H1 (cell line): Measurements from ENCODE around the gene SEMA6A. TPM values are rescaled to one million over a fixed set of nuclear protein-coding genes. Genes with fewer than 3 reads are reported as not detected.

Experiments
- CTCF ChIA-PET: fragments of 300-600 bp; sonication (Branson Sonifier 250); formaldehyde crosslinking; loops from one replicate; lab custom pipeline; 2021; ENCODE audit not compliant: partially characterized antibody; lab: Charles Lee
- POLR2A ChIA-PET: fragments of 300-600 bp; sonication (Branson Sonifier 250); formaldehyde crosslinking; loops from one replicate; lab custom pipeline; 2021; ENCODE audit warnings: inconsistent platforms; ENCODE audit not compliant: partially characterized antibody; lab: Charles Lee
- DNase-seq, 2 experiments: peaks; one replicate each; pipeline versions ENCODE4 v3.0.0 to v3.0.0-alpha.2; 2010 to 2022; ENCODE audit warnings: low spot score in 2 of 2, low read depth in 1 of 2, mixed read lengths in 1 of 2
- FAIRE-seq: peaks from 2 replicates; lab custom pipeline; 2011; peaks lifted over from hg19 to GRCh38; lab: Jason Lieb, UNC
- H2AFZ ChIP-seq: 2 replicates; pipeline ENCODE4 v1.8.1; 2012; ENCODE audit warnings: low read length, inconsistent platforms
- H2AK5ac ChIP-seq: 2 replicates; pipeline ENCODE4 v1.6.1; 2013; ENCODE audit warnings: low read depth, low read length
- H2BK120ac ChIP-seq: replicated peaks from 2 replicates; pipeline ENCODE3; 2013; ENCODE audit warnings: low read depth, low read length, inconsistent platforms
- H2BK12ac ChIP-seq: 2 replicates; pipeline ENCODE4 v1.6.1; 2013; ENCODE audit warnings: low read depth, low read length
- H2BK15ac ChIP-seq: 2 replicates; pipeline ENCODE4 v1.6.1; 2013; ENCODE audit warnings: low read length
- H2BK20ac ChIP-seq: 2 replicates; pipeline ENCODE4 v1.6.1; 2013; ENCODE audit warnings: low read length
- H2BK5ac ChIP-seq: 2 replicates; pipeline ENCODE4 v1.6.1; 2013; ENCODE audit warnings: low read depth, low read length
- H3K14ac ChIP-seq: 2 replicates; pipeline ENCODE4 v1.6.1; 2013; ENCODE audit warnings: inconsistent platforms; ENCODE audit not compliant: insufficient read length
- H3K18ac ChIP-seq: 2 replicates; pipeline ENCODE4 v1.6.1; 2013; ENCODE audit warnings: low read length; ENCODE audit errors: extremely low read depth
- H3K23ac ChIP-seq: 2 replicates; pipeline ENCODE4 v1.6.1; 2013; ENCODE audit warnings: inconsistent platforms; ENCODE audit not compliant: insufficient read length
- H3K23me2 ChIP-seq: 2 replicates; pipeline ENCODE4 v1.6.1; 2013; ENCODE audit warnings: low read depth, low read length
- H3K27ac ChIP-seq: 2 replicates; pipeline ENCODE4 v1.6.1; 2011; ENCODE audit warnings: low read depth, low read length, inconsistent platforms
- H3K27me3 ChIP-seq, 4 experiments: replicated peaks in 1 of 4; 1 replicate in 1 of 4; 2 replicates in 3 of 4; pipeline versions ENCODE4 v1.6.1 to v1.8.1; 2011 to 2013; ENCODE audit warnings: low read length in 3 of 4, mild to moderate bottlenecking in 3 of 4, inconsistent platforms in 2 of 4, mixed read lengths in 2 of 4, moderate library complexity in 1 of 4; ENCODE audit not compliant: control insufficient read depth in 3 of 4, insufficient read depth in 3 of 4; ENCODE audit errors: extremely low read depth in 1 of 4
- H3K36me3 ChIP-seq, 4 experiments: 2 replicates each; pipeline versions ENCODE4 v1.6.1 to v1.8.1; 2011 to 2013; ENCODE audit warnings: mild to moderate bottlenecking in 4 of 4, low read length in 3 of 4, moderate library complexity in 2 of 4, control low read depth in 1 of 4, inconsistent platforms in 1 of 4; ENCODE audit not compliant: insufficient read depth in 4 of 4, control insufficient read depth in 2 of 4
- H3K4ac ChIP-seq: replicated peaks from 2 replicates; pipeline ENCODE3; 2013; ENCODE audit warnings: low read length, low read depth, mixed read lengths, inconsistent platforms; ENCODE audit not compliant: insufficient read length
- H3K4me1 ChIP-seq, 4 experiments: replicated peaks in 1 of 4; 1 replicate in 1 of 4; 2 replicates in 3 of 4; pipeline versions ENCODE4 v1.6.1 to v1.8.1; 2011 to 2013; ENCODE audit warnings: low read length in 3 of 4, inconsistent platforms in 2 of 4, mixed read lengths in 1 of 4; ENCODE audit not compliant: insufficient read depth in 4 of 4, control insufficient read depth in 3 of 4
- H3K4me2 ChIP-seq, 2 experiments: 2 replicates each; pipeline versions ENCODE4 v1.6.1 to v1.8.1; 2011 to 2013; ENCODE audit warnings: low read depth in 2 of 2, low read length in 2 of 2, control low read depth in 1 of 2, inconsistent platforms in 1 of 2, mild to moderate bottlenecking in 1 of 2; ENCODE audit not compliant: insufficient read depth in 1 of 2
- H3K4me3 ChIP-seq, 4 experiments: fragments of 200-600, 300-600 bp in 1 of 4; sonication (generic), shearing (Covaris generic), sonication (Bioruptor Twin) in 1 of 4; 2 replicates each; pipeline versions ENCODE4 v1.5.1 to v1.8.1; 2011 to 2016; ENCODE audit warnings: low read length in 4 of 4, low read depth in 3 of 4, control low read depth in 2 of 4, inconsistent platforms in 2 of 4, mild to moderate bottlenecking in 2 of 4, mixed read lengths in 1 of 4, moderate library complexity in 1 of 4; ENCODE audit not compliant: insufficient read depth in 2 of 4; ENCODE audit errors: extremely low read depth in 1 of 4
- H3K56ac ChIP-seq: replicated peaks from 2 replicates; pipeline ENCODE3; 2013; ENCODE audit warnings: low read depth, mild to moderate bottlenecking, mixed read lengths, low read length, inconsistent platforms; ENCODE audit not compliant: insufficient read length
- H3K79me1 ChIP-seq: 2 replicates; pipeline ENCODE4 v1.6.1; 2013; ENCODE audit warnings: low read depth, low read length, control low read depth
- H3K79me2 ChIP-seq, 2 experiments: 2 replicates each; pipeline versions ENCODE4 v1.6.1 to v1.8.1; 2012 to 2013; ENCODE audit warnings: low read length in 2 of 2, mild to moderate bottlenecking in 2 of 2, inconsistent platforms in 1 of 2; ENCODE audit not compliant: insufficient read depth in 2 of 2, control insufficient read depth in 1 of 2
- H3K9ac ChIP-seq, 4 experiments: replicated peaks in 1 of 4; 1 replicate in 1 of 4; 2 replicates in 3 of 4; pipeline versions ENCODE4 v1.6.1 to v1.8.1; 2011 to 2013; ENCODE audit warnings: low read depth in 3 of 4, low read length in 3 of 4, control low read depth in 2 of 4, mild to moderate bottlenecking in 2 of 4, moderate library complexity in 2 of 4, inconsistent platforms in 1 of 4; ENCODE audit errors: extremely low read depth in 1 of 4
- H3K9me3 ChIP-seq, 2 experiments: 2 replicates each; pipeline versions ENCODE4 v1.6.1 to v1.8.1; 2012 to 2013; ENCODE audit warnings: mild to moderate bottlenecking in 2 of 2, moderate library complexity in 2 of 2, control low read depth in 1 of 2, inconsistent platforms in 1 of 2, low read depth in 1 of 2, low read length in 1 of 2, mixed read lengths in 1 of 2; ENCODE audit not compliant: insufficient read depth in 2 of 2
- H4K20me1 ChIP-seq, 2 experiments: replicated peaks in 1 of 2; 2 replicates each; pipeline versions ENCODE3 to v1.8.1; 2011 to 2013; ENCODE audit warnings: inconsistent platforms in 2 of 2, low read length in 2 of 2, mild to moderate bottlenecking in 1 of 2; ENCODE audit not compliant: insufficient read depth in 2 of 2, control insufficient read depth in 1 of 2
- H4K5ac ChIP-seq: 2 replicates; pipeline ENCODE4 v1.6.1; 2013; ENCODE audit warnings: low read length, low read depth, mixed read lengths, inconsistent platforms; ENCODE audit not compliant: insufficient read length
- H4K8ac ChIP-seq: 2 replicates; pipeline ENCODE4 v1.8.0; 2013; ENCODE audit warnings: mild to moderate bottlenecking, moderate library complexity, low read length, inconsistent platforms; ENCODE audit not compliant: insufficient read depth; ENCODE audit errors: extremely low read depth
- H4K91ac ChIP-seq: replicated peaks from 2 replicates; pipeline ENCODE3; 2013; ENCODE audit warnings: low read length, mixed read lengths, inconsistent platforms; ENCODE audit not compliant: insufficient read length
- ASH2L ChIP-seq: fragments of 200-600, 300-600 bp; sonication (generic); IDR thresholded peaks from one replicate; pipeline ENCODE4 v1.7.1; 2017; ENCODE audit warnings: low read length
- CHD1 ChIP-seq: IDR thresholded peaks from 2 replicates; pipeline ENCODE4 v1.6.1; 2012; ENCODE audit warnings: low read depth, low read length, improper control_type of control experiment
- CHD2 ChIP-seq: IDR thresholded peaks from 2 replicates; pipeline ENCODE4 v1.6.1; 2012; ENCODE audit warnings: low read length, improper control_type of control experiment
- EP300 ChIP-seq, 2 experiments: IDR thresholded peaks; 1 replicate in 1 of 2; 2 replicates in 1 of 2; pipeline ENCODE4 v1.6.1; 2011 to 2012; ENCODE audit warnings: low read depth in 2 of 2, low read length in 2 of 2, mild to moderate bottlenecking in 2 of 2, borderline replicate concordance in 1 of 2, inconsistent platforms in 1 of 2, moderate library complexity in 1 of 2
- GABPA ChIP-seq: IDR thresholded peaks from 2 replicates; pipeline ENCODE4 v1.6.1; 2011; ENCODE audit warnings: mild to moderate bottlenecking, low read length, moderate library complexity, borderline replicate concordance; ENCODE audit not compliant: insufficient read depth
- HDAC6 ChIP-seq: IDR thresholded peaks from one replicate; pipeline ENCODE4 v1.7.1; 2012; ENCODE audit warnings: low read depth, mild to moderate bottlenecking, inconsistent platforms, low read length, moderate library complexity
- KDM5A ChIP-seq: fragments of 200-600 bp; IDR thresholded peaks from 2 replicates; pipeline ENCODE4 v1.7.1; 2012; ENCODE audit warnings: mild to moderate bottlenecking, low read length, inconsistent platforms, mixed read lengths
- POLR2A ChIP-seq, 2 experiments: IDR thresholded peaks; 1 replicate in 1 of 2; 2 replicates in 1 of 2; pipeline ENCODE4 v1.6.1; 2011; ENCODE audit warnings: low read depth in 2 of 2, low read length in 2 of 2, mild to moderate bottlenecking in 2 of 2; ENCODE audit errors: control extremely low read depth in 1 of 2
- POU5F1 ChIP-seq: IDR thresholded peaks from 2 replicates; pipeline ENCODE4 v1.6.1; 2011; ENCODE audit warnings: low read depth, mild to moderate bottlenecking, low read length, moderate library complexity
- RBBP5 ChIP-seq: IDR thresholded peaks from 2 replicates; pipeline ENCODE4 v1.7.1; 2012; ENCODE audit warnings: low read depth, mild to moderate bottlenecking, inconsistent platforms, low read length, moderate library complexity, borderline replicate concordance
- SRF ChIP-seq: IDR thresholded peaks from 2 replicates; pipeline ENCODE4 v1.6.1; 2011; ENCODE audit warnings: mild to moderate bottlenecking, low read depth, low read length, moderate library complexity
- SUZ12 ChIP-seq: fragments of 200-600 bp; sonication (generic); IDR thresholded peaks from 2 replicates; pipeline ENCODE4 v1.6.1; 2012; ENCODE audit warnings: mild to moderate bottlenecking, inconsistent platforms, low read length, moderate library complexity, mixed read lengths
- TAF1 ChIP-seq: IDR thresholded peaks from 2 replicates; pipeline ENCODE4 v1.6.1; 2011; ENCODE audit warnings: mild to moderate bottlenecking, low read depth, low read length
- WGBS, 2 experiments: shearing (Covaris generic) in 1 of 2; methylation state at CpG; one replicate each; pipeline versions ENCODE4 v1.1.6 to v1.1.7; 2013 to 2015; ENCODE audit warnings: low lambda C conversion rate in 2 of 2, mixed read lengths in 2 of 2, inconsistent platforms in 1 of 2, low coverage in 1 of 2, missing lambda C conversion rate in 1 of 2; ENCODE audit not compliant: insufficient replicate concordance in 2 of 2, insufficient coverage in 1 of 2, insufficient read length in 1 of 2; ENCODE audit errors: extremely low coverage in 1 of 2, missing lambda C conversion rate in 1 of 2; 5-methylcytosine and 5-hydroxymethylcytosine counted together
- polyA plus RNA-seq, 7 experiments: library from polyadenylated mRNA; depleted of rRNA in 3 of 7; stranded (reverse) in 5 of 7; unstranded in 2 of 7; fragments of >200 nt in 5 of 7; fragments of 200-250 nt in 2 of 7; gene quantifications; 1 replicate in 5 of 7; 2 replicates in 1 of 7; 4 replicates in 1 of 7; pipeline versions ENCODE4 v1.2.1 to v1.2.3, GENCODE V29; 2011 to 2013; ENCODE audit warnings: missing spikeins in 2 of 7, mixed read lengths in 2 of 7
- total RNA-seq: library from RNA; stranded (reverse); fragmentation: NEBNext Ultra II Directional; extraction: Animal tissue kit (Norgen Biotek cat#: 25700); gene quantifications from 2 replicates; pipeline ENCODE4 v1.2.1, GENCODE V29; 2021
- TF ChIP-seq, protein P1 (sequence below): IDR thresholded peaks from 2 replicates; pipeline ENCODE4 v1.6.1; 2012; ENCODE audit warnings: inconsistent platforms
- TF ChIP-seq, protein P2 (sequence below): IDR thresholded peaks from 2 replicates; pipeline ENCODE4 v1.6.1; 2012; ENCODE audit warnings: inconsistent platforms

SEMA6A gene
- total and polyA plus RNA-seq, 2 of the 8 experiments (the other 6 are each of a cell fraction or from before 2014, with no cell fraction given): 78.3 to 277 TPM

DNA sequence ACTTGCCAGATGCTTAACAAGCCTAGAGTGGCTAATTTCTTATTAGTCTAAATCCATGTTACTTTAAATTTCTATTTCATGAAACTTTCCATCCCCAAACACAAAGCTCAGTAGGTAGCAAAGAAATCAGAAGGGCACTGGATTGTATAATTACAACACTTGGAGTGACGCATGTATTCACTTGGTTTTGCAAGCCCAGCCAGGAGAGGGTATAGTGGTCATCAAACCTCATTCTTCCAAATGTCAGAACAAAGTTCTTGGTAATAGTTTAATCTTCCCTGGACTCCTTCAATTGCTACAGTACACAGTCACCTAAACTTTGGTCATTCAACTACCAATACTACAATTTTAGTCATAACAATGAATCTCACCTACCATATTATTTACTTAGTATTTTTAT lies 112.1 kb downstream of the SEMA6A start:
- FAIRE-seq (no peak), DNase-seq (no peak)
- no peak overlapping the region for H3K27ac ChIP-seq
- peaks cover 18 to 97% (median 34%) of the 10 kb centered on the region in 4 experiments for H3K36me3 ChIP-seq
- no peak overlapping the region for H3K4ac ChIP-seq
- no peaks in the 10 kb centered on the region for H3K27me3 ChIP-seq
- peaks cover 0 to 2% (median 0%) of the 10 kb centered on the region in 4 experiments; a peak in 2 of 7 replicates for H3K4me1 ChIP-seq
- no peak overlapping the region for H3K14ac ChIP-seq
- 89% methylated on average over 1 of the region's 1 CpG; no CpG with 5 or more reads in 1 of the 2 experiments for WGBS, 2 experiments
- H2BK5ac ChIP-seq: no peak overlapping the region
- H3K79me2 ChIP-seq: no peaks in the 10 kb centered on the region
- no peak overlapping the region for H2AK5ac ChIP-seq
- no peak overlapping the region for H2BK15ac ChIP-seq
- H4K8ac ChIP-seq: no peak overlapping the region
- no peaks in the 10 kb centered on the region for H3K9me3 ChIP-seq
- ChIA-PET CTCF (no interaction called here), POLR2A (no interaction called here)
- H3K18ac ChIP-seq: no peak overlapping the region
- no peak overlapping the region for H2BK12ac ChIP-seq
- H2BK20ac ChIP-seq: no peak overlapping the region
- no peak overlapping the region for H3K56ac ChIP-seq
- no peak overlapping the region for H3K9ac ChIP-seq
- H3K79me1 ChIP-seq: 0 out of 2 replicates have a peak, but pooled peaks cover 3% of the 10 kb centered on the region
- no peak overlapping the region for H3K4me2 ChIP-seq
- H2BK120ac ChIP-seq: no peak overlapping the region
- H3K4me3 ChIP-seq: no peak overlapping the region
- H4K91ac ChIP-seq: no peak overlapping the region
- peaks cover 3 to 4% of the 10 kb centered on the region in 2 experiments for H4K20me1 ChIP-seq
- no peaks in the 10 kb centered on the region for H3K23me2 ChIP-seq
- no peak overlapping the region for H2AFZ ChIP-seq
- H3K23ac ChIP-seq: no peak overlapping the region
- no peak overlapping the region for H4K5ac ChIP-seq
- TF ChIP-seq SUZ12 (no peak), EP300 (IDR thresholded peaks at IDR 0.05; ENCODE audit: borderline replicate concordance in 1 of 2, low read depth in 2 of 2, low read length in 2 of 2) (no peak), TAF1 (no peak), ASH2L (no peak), HDAC6 (no peak), CHD2 (no peak), POU5F1 (no peak), RBBP5 (no peak), SRF (no peak), GABPA (no peak), CHD1 (no peak), POLR2A (IDR thresholded peaks at IDR 0.05; ENCODE audit: control extremely low read depth in 1 of 2, low read depth in 2 of 2, low read length in 2 of 2) (no peak), KDM5A (no peak)
- TF ChIP-seq, protein P1, sequence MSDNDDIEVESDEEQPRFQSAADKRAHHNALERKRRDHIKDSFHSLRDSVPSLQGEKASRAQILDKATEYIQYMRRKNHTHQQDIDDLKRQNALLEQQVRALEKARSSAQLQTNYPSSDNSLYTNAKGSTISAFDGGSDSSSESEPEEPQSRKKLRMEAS: no peak
- TF ChIP-seq, protein P2, sequence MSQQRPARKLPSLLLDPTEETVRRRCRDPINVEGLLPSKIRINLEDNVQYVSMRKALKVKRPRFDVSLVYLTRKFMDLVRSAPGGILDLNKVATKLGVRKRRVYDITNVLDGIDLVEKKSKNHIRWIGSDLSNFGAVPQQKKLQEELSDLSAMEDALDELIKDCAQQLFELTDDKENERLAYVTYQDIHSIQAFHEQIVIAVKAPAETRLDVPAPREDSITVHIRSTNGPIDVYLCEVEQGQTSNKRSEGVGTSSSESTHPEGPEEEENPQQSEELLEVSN: no peak
